Hepatocyte (in vitro differentiated cells): Measurements from ENCODE around the gene PDP2. TPM values are rescaled to one million over a fixed set of nuclear protein-coding genes. Genes with fewer than 3 reads are reported as not detected.

Experiments used
- DNase-seq: peaks from one replicate; pipeline ENCODE4 v3.0.0-alpha.2; 2016; ENCODE audit warnings: low spot score
- H2AFZ ChIP-seq: fragments of 200-600 bp; sonication (generic); 2 replicates; pipeline ENCODE4 v1.6.0; 2016; ENCODE audit warnings: antibody characterized with exemption, mild to moderate bottlenecking
- H3K27ac ChIP-seq: fragments of 200-600 bp; sonication (generic); 2 replicates; pipeline ENCODE4 v1.5.1; 2016; ENCODE audit warnings: mild to moderate bottlenecking
- H3K27me3 ChIP-seq: fragments of 200-600 bp; sonication (generic); 2 replicates; pipeline ENCODE4 v1.6.1; 2016
- H3K36me3 ChIP-seq: fragments of 200-600 bp; sonication (generic); replicated peaks from 2 replicates; pipeline ENCODE4 v1.5.1; 2016; ENCODE audit warnings: low read depth; ENCODE audit not compliant: insufficient read depth
- H3K4me1 ChIP-seq: fragments of 200-600 bp; sonication (generic); 2 replicates; pipeline ENCODE4 v1.5.1; 2016; ENCODE audit warnings: mild to moderate bottlenecking, moderate library complexity; ENCODE audit not compliant: insufficient read depth
- H3K4me2 ChIP-seq: fragments of 200-600 bp; sonication (generic); 2 replicates; pipeline ENCODE4 v1.6.0; 2016
- H3K4me3 ChIP-seq: fragments of 200-600 bp; sonication (generic); 2 replicates; pipeline ENCODE4 v1.5.1; 2016; ENCODE audit warnings: mild to moderate bottlenecking
- H3K79me2 ChIP-seq: fragments of 200-600 bp; sonication (generic); 2 replicates; pipeline ENCODE4 v1.6.0; 2017; ENCODE audit warnings: mild to moderate bottlenecking
- H3K9me2 ChIP-seq: fragments of 200-600 bp; sonication (generic); replicated peaks from 2 replicates; pipeline ENCODE4 v1.6.0; 2017; ENCODE audit warnings: mild to moderate bottlenecking; ENCODE audit not compliant: insufficient read depth
- H3K9me3 ChIP-seq: fragments of 200-600 bp; sonication (generic); 2 replicates; pipeline ENCODE4 v1.5.1; 2016; ENCODE audit warnings: low read depth, mild to moderate bottlenecking
- H4K20me1 ChIP-seq: fragments of 200-600 bp; sonication (generic); 2 replicates; pipeline ENCODE4 v1.6.0; 2016; ENCODE audit warnings: mild to moderate bottlenecking; ENCODE audit not compliant: insufficient read depth, poor library complexity, severe bottlenecking
- EZH2 ChIP-seq: fragments of 200-600 bp; sonication (generic); IDR thresholded peaks from 2 replicates; pipeline ENCODE4 v1.6.1; 2016; ENCODE audit warnings: antibody characterized with exemption, mild to moderate bottlenecking, borderline replicate concordance
- EZH2phosphoT487 ChIP-seq: fragments of 200-600 bp; sonication (generic); IDR thresholded peaks from one replicate; pipeline ENCODE4 v1.6.1; 2018; ENCODE audit warnings: antibody characterized with exemption, mild to moderate bottlenecking, low read depth, moderate library complexity; ENCODE audit not compliant: unreplicated experiment, severe bottlenecking
- WGBS: methylation state at CpG from one replicate; pipeline ENCODE4 v1.1.6; 2016; ENCODE audit warnings: low lambda C conversion rate; ENCODE audit errors: missing lambda C conversion rate; 5-methylcytosine and 5-hydroxymethylcytosine counted together
- polyA plus RNA-seq: library from polyadenylated mRNA; unstranded; fragments of >200 nt; fragmentation: Nextera tagmentation; extraction: Ambion mirVana; gene quantifications from 2 replicates; pipeline ENCODE4 v1.2.1, GENCODE V29; 2016
- total RNA-seq: library from RNA; depleted of rRNA; stranded (reverse); fragments of >200 nt; gene quantifications from 2 replicates; pipeline ENCODE4 v1.2.3, GENCODE V29; 2014
- TF ChIP-seq, protein P1 (sequence below): fragments of 200-600 bp; sonication (generic); IDR thresholded peaks from 2 replicates; pipeline ENCODE4 v1.5.1; 2016; ENCODE audit warnings: antibody characterized with exemption, mild to moderate bottlenecking; ENCODE audit not compliant: poor library complexity

The PDP2 gene
- total and polyA plus RNA-seq, 2 experiments from 2014 or later: 5.2 to 17.7 TPM

DNA sequence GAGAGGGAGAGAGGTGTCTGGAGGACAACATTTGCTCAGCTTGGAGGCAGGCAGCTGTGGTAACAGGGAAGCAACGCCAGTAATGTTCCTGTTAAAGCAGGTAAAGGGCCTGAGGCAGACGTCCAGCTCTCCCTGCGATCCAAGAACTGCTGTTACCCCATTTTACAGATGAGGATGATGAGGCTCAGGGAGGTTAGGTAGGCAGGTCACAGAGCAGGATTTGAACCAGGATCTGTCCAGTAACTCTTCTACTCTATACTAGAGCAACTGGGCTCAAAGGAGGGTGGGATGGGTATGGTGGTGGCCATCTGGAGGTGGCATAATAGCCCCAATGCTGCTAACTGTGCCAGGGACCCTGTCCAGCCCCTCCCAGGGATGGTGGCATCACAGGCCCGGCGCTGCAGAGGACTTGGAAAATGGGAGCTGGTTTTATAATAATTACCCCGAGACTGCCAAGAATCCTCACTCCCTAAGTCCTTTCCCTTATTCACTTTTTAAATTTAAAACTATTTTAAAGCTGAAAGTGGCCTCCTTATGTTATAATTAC lies 24.1 kb upstream of the PDP2 start:
- no peak for DNase-seq
- H4K20me1 ChIP-seq: no peaks in the 10 kb centered on the region
- H3K9me2 ChIP-seq: no peaks in the 10 kb centered on the region
- WGBS: 91% methylated on average over 6 of the region's 6 CpGs
- H3K36me3 ChIP-seq: no peaks in the 10 kb centered on the region
- H3K27ac ChIP-seq: no peak overlapping the region
- H3K4me1 ChIP-seq: no peaks in the 10 kb centered on the region
- no peak overlapping the region for H3K4me3 ChIP-seq
- no peaks in the 10 kb centered on the region for H3K79me2 ChIP-seq
- H3K9me3 ChIP-seq: no peaks in the 10 kb centered on the region
- no peak overlapping the region for H3K4me2 ChIP-seq
- no peaks in the 10 kb centered on the region for H3K27me3 ChIP-seq
- H2AFZ ChIP-seq: no peak overlapping the region
- TF ChIP-seq, protein P1, sequence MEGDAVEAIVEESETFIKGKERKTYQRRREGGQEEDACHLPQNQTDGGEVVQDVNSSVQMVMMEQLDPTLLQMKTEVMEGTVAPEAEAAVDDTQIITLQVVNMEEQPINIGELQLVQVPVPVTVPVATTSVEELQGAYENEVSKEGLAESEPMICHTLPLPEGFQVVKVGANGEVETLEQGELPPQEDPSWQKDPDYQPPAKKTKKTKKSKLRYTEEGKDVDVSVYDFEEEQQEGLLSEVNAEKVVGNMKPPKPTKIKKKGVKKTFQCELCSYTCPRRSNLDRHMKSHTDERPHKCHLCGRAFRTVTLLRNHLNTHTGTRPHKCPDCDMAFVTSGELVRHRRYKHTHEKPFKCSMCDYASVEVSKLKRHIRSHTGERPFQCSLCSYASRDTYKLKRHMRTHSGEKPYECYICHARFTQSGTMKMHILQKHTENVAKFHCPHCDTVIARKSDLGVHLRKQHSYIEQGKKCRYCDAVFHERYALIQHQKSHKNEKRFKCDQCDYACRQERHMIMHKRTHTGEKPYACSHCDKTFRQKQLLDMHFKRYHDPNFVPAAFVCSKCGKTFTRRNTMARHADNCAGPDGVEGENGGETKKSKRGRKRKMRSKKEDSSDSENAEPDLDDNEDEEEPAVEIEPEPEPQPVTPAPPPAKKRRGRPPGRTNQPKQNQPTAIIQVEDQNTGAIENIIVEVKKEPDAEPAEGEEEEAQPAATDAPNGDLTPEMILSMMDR: no peak
- TF ChIP-seq EZH2: no peak
- no peak for TF ChIP-seq EZH2phosphoT487

DNA sequence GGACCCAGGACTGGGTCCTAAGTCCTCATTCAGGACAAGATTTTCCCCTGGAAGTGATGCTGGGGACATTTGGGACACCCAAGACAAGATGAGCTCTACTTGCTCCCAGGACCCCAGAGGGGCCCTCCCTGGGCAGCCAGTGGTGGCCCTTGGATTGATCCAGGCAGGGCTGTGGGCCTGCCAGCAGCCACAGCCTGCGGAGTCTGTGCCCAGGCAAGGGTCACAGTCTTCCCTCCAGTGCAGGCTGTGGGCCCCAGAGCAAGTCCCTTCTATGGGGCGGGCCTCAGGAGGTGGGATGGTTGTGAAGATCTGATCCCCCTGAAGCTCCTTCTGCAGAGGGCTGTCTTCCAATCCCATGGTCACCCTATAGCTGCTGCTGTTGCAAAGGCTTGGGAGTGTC lies 23.5 kb upstream of the PDP2 start:
- H4K20me1 ChIP-seq: no peaks in the 10 kb centered on the region
- no peaks in the 10 kb centered on the region for H3K36me3 ChIP-seq
- DNase-seq: no peak
- no peaks in the 10 kb centered on the region for H3K9me3 ChIP-seq
- TF ChIP-seq, protein P1: no peak
- no peak for TF ChIP-seq EZH2
- no peak for TF ChIP-seq EZH2phosphoT487
- no peak overlapping the region for H2AFZ ChIP-seq
- H3K4me2 ChIP-seq: no peak overlapping the region
- no peak overlapping the region for H3K4me3 ChIP-seq
- no peak overlapping the region for H3K27ac ChIP-seq
- WGBS: 93% methylated on average over 2 of the region's 2 CpGs
- no peaks in the 10 kb centered on the region for H3K4me1 ChIP-seq
- H3K79me2 ChIP-seq: no peaks in the 10 kb centered on the region
- no peaks in the 10 kb centered on the region for H3K27me3 ChIP-seq
- H3K9me2 ChIP-seq: no peaks in the 10 kb centered on the region

DNA sequence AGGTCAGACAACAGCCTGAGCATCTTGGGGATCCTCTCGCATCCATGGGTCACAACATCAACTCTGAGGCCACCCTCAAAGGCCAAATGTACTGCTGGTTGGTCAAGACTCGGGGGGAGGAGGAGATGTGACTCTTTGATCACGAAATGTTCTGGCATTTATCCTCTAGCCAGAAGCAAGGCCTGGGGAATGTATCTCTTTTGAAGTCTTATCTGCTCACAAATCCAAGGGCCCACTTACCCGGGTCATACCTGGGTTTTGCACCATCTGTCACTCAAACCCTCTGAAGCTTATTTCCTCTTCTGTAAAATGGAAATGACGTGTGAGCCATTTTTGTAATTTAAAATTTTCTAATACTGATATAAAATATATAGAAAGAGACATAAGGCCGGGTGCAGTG lies 22.9 kb upstream of the PDP2 start:
- no peak overlapping the region for H3K27ac ChIP-seq
- no peaks in the 10 kb centered on the region for H3K9me2 ChIP-seq
- H3K4me1 ChIP-seq: no peaks in the 10 kb centered on the region
- H3K36me3 ChIP-seq: no peaks in the 10 kb centered on the region
- 54% methylated on average over 6 of the region's 6 CpGs for WGBS
- H3K4me2 ChIP-seq: no peak overlapping the region
- H3K4me3 ChIP-seq: no peak overlapping the region
- H3K9me3 ChIP-seq: no peaks in the 10 kb centered on the region
- no peaks in the 10 kb centered on the region for H3K79me2 ChIP-seq
- H3K27me3 ChIP-seq: no peaks in the 10 kb centered on the region
- H4K20me1 ChIP-seq: no peaks in the 10 kb centered on the region
- no peak overlapping the region for H2AFZ ChIP-seq
- no peak for TF ChIP-seq EZH2
- no peak for TF ChIP-seq EZH2phosphoT487
- TF ChIP-seq, protein P1: no peak
- DNase-seq: no peak
